ENCODE measurements around the gene MACROD1.

DNA sequence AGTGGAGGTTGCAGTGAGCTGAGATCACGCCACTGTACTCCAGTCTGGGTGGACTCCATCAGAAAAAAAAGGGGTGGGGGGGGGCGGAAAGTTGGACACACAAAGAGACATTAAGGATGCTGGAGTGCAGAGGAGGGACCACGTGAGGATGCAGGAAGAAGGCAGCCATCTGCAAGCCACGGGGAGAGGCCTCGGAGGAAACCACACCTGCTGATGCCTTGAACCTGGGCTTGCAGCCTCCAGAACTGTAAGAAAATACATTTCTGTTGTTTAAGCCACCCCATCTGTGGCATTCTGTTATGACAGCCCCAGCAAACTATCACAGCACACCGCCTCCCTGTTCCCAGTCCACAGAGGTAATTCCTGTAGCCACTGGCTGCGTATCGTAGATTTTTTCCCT lies 10.8 kb upstream of the MACROD1 start:
- no peak for TF ChIP-seq POLR2A (IDR thresholded peaks at IDR 0.05; ENCODE audit: extremely low read depth, insufficient read length)
- TF ChIP-seq, protein P1, sequence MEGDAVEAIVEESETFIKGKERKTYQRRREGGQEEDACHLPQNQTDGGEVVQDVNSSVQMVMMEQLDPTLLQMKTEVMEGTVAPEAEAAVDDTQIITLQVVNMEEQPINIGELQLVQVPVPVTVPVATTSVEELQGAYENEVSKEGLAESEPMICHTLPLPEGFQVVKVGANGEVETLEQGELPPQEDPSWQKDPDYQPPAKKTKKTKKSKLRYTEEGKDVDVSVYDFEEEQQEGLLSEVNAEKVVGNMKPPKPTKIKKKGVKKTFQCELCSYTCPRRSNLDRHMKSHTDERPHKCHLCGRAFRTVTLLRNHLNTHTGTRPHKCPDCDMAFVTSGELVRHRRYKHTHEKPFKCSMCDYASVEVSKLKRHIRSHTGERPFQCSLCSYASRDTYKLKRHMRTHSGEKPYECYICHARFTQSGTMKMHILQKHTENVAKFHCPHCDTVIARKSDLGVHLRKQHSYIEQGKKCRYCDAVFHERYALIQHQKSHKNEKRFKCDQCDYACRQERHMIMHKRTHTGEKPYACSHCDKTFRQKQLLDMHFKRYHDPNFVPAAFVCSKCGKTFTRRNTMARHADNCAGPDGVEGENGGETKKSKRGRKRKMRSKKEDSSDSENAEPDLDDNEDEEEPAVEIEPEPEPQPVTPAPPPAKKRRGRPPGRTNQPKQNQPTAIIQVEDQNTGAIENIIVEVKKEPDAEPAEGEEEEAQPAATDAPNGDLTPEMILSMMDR (IDR thresholded peaks at IDR 0.05; ENCODE audit: low read depth, low read length), result no peak
